ENCODE results near the gene BAIAP3.

- TF ChIP-seq POLR2A (IDR thresholded peaks at IDR 0.05; ENCODE audit: low read depth, low read length): no peak
- no peak for TF ChIP-seq CTCF (IDR thresholded peaks at IDR 0.05; ENCODE audit: extremely low read depth in 1 of 2, insufficient read depth in 1 of 2, low read depth in 1 of 2, low read length in 2 of 2)
- no peak for TF ChIP-seq MAX (IDR thresholded peaks at IDR 0.05; ENCODE audit: insufficient read depth, insufficient read length)
- no peak for TF ChIP-seq JUN (IDR thresholded peaks at IDR 0.05; ENCODE audit: borderline replicate concordance, insufficient read depth, insufficient read length, low read depth)
Observed at GRCh38 chr16:1394367-1394951, 61.0 kb downstream of the BAIAP3 start.
